Astrocyte of the cerebellum (primary cell): Measurements from ENCODE around the gene SDCCAG8.

Source experiments
- DNase-seq: peaks from one replicate; pipeline ENCODE4 v3.0.0-alpha.2; 2011; ENCODE audit warnings: low read depth
- H3K4me3 ChIP-seq: 2 replicates; pipeline ENCODE4 v1.5.1; 2011; ENCODE audit warnings: mild to moderate bottlenecking, low read depth, low read length, moderate library complexity
- CTCF ChIP-seq: IDR thresholded peaks from 2 replicates; pipeline ENCODE4 v1.5.1; 2012; ENCODE audit warnings: low read length, low read depth, moderate library complexity, mild to moderate bottlenecking; ENCODE audit errors: missing control alignments
- in situ Hi-C: cut with HindIII; loops from 2 replicates; pipeline ENCODE4 v1.10.0; 2017; ENCODE audit warnings: low sequenced_read_pairs

Gene SDCCAG8

GRCh38 chr1:243394066-243394465, 138.2 kb downstream of the SDCCAG8 start:
- in situ Hi-C loops = no loop called here
- no peak for TF ChIP-seq CTCF
- no peak for DNase-seq
- no peak overlapping the region for H3K4me3 ChIP-seq

GRCh38 chr1:243394601-243395464, 139.0 kb downstream of the SDCCAG8 start:
- DNase-seq = no peak
- H3K4me3 ChIP-seq = no peak overlapping the region
- TF ChIP-seq CTCF = no peak
- in situ Hi-C loops = no loop called here

- DNase-seq = no peak
- no peak overlapping the region for H3K4me3 ChIP-seq
- in situ Hi-C loops = no loop called here
- no peak for TF ChIP-seq CTCF
These were observed 140.6 kb downstream of the SDCCAG8 start for GRCh38 chr1:243396424-243396823.

- in situ Hi-C loops = no loop called here
- TF ChIP-seq CTCF = no peak
- H3K4me3 ChIP-seq = no peak overlapping the region
- DNase-seq = no peak
These were observed 141.0 kb downstream of the SDCCAG8 start for GRCh38 chr1:243396876-243397275.

- no peak overlapping the region for H3K4me3 ChIP-seq
- no peak for TF ChIP-seq CTCF
- no peak for DNase-seq
- in situ Hi-C loops = no loop called here
These were observed 141.9 kb downstream of the SDCCAG8 start for GRCh38 chr1:243397613-243398321.

- no peak for TF ChIP-seq CTCF
- DNase-seq = no peak
- in situ Hi-C loops = no loop called here
- H3K4me3 ChIP-seq = no peak overlapping the region
These were observed 143.8 kb downstream of the SDCCAG8 start for GRCh38 chr1:243399561-243400155.
